ENCODE measurements around the gene XRCC4. TPM values are rescaled to one million over a fixed set of nuclear protein-coding genes. Genes with fewer than 3 reads are reported as not detected.

Gene XRCC4
- total RNA-seq, 1 donor from 2014 or later, result 9.0 TPM

DNA sequence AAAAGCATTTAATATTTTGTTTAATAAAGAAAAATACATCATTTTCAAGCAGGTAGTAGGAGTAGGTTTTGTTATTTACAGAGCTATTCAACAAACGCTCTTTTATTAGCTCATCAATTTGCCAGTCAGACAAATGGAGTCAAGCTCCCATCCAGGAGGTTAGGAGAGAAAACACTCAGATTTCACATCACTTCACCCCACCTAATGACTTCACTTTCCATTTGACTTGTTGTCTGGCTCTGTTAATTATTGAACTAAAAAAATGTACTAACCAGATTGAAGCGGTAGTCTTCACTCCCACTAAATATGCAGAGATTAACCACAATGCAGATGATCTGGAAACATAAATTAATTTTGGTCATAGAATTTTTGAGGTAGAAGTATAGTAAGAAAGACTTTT, 200.6 kb downstream of the XRCC4 start:
- no peak for DNase-seq

- DNase-seq, result no peak
Observed at GRCh38 chr5:83281176-83281575, 203.8 kb downstream of the XRCC4 start.

- DNase-seq, result no peak
Observed at GRCh38 chr5:83281658-83282057, 204.3 kb downstream of the XRCC4 start.

DNA sequence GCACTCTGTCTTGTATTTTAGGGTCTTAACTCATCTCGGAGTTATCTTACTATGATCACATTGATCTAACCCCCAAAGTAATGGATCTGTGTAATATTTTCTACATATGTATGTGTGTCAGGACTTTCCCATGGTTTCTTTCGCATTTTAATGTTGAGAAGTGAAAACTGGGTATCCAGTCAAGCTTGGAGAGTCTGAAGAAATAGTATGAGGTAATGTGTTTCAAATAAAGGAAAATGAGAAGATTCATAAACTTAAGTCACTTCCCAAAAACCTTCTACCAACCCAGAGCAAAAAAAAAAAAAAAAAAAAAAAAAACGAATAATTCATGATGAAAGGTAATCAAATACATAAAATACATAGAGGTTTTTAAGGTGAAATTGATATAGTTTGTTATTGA, 206.4 kb downstream of the XRCC4 start:
- no peak for DNase-seq

DNA sequence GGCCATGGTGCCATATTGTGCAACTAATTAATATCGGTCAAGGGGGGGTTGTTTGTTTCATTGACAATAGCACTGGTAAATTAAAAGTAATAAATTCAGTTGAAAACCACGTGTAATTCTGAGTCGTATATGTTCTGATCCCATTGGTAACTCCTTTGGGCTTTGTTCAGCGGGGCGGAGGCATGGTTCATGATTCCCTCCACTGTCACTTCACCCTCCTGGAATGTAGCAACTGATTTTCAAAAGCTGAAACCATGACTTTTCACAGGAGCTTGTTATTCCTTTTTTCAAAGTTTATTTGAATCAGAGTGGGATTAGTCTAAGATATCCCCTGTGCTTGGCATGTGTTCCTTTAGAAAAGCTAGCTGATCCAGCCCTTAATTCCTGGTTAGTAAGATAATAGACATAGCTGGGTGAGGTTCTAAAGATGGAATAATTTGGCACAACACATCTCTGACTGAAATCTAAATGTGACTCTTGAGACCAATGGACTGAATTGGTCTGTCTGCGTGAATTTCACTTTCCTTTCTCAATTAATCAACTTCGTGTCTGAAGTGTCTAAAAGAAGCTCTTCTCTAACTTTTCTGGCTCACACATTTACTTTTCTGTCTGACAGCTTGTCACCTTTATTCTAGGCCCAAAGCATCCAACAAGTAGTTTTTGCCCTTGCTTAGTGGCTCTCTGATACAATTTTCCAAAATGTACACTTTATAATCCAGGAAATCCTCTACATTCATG, 208.5 kb downstream of the XRCC4 start:
- no peak for DNase-seq

GRCh38 chr5:83294246-83294645, 216.9 kb downstream of the XRCC4 start:
- DNase-seq, result no peak

DNA sequence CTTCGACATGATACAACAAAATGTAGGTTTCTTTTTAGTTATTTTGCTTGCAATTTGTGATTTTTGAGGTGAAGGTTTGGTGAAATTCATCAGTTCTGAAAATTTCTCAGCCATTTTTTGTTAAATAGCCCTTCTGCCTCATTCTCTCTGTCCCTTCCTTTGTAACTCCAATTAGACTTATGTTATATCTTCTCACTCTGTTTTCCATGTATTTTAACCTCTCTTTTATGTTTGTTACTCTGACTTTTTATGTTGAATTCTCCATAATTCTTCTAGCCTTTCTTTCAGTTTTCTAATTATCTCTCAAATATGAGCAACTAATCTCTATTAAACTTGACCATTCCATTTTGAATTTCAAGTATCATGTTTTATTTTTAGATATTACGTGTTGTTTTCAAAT, 222.0 kb downstream of the XRCC4 start:
- DNase-seq, result no peak

DNA sequence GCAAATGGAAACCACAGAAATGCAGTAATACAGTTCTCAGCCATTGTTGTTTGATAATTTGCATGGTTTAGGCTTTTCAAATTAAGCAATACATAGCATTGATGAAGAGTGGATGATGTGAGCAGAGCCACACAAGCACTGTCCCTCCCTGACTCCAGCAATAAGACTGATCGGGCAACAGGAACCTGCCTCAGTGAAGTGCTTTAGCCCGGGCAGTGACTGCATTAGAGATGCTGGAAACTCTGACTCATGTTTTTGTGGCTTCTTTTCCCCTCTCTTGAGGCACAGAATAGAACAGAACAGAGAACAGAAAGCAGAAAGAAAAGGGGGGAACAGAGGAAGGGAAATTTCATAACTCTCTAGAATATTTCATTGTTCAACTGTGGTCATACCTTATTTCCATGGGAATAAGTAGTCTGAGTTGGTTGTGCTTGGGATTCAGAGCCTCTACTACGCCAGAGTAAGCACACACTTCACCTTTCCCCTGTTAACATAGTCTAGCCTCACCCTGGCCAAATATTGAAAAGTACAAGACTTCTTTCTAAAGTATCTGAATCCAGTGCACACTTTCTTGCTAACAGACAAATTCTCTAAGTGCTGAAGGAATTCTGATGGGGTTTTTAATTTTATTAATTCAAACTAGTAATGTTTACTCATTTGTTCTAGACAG, 229.4 kb downstream of the XRCC4 start:
- no peak for DNase-seq

- no peak for DNase-seq
Observed at GRCh38 chr5:83312663-83313062, 235.3 kb downstream of the XRCC4 start.

DNA sequence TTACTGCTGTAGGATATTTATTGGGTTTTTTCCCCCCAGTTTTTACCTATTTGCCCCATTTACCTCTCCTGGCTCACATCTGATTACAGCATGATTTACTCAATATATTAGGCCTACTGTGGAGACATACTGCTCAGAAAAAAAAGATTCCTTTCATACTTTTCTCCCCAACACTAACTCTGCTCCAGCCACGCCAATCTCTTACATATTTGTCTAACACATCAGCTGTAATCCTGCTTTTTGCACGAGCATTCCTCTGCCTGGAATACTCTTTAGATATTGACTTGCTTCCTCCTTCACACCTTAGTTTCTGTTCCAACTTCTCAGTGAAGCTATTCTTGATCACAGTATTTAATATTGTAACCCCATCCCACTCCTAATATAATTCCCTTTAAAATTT, 236.1 kb downstream of the XRCC4 start:
- DNase-seq, result no peak

GRCh38 chr5:83321483-83322055, 244.2 kb downstream of the XRCC4 start:
- no peak for DNase-seq

GRCh38 chr5:83322273-83322924, 245.1 kb downstream of the XRCC4 start:
- no peak for DNase-seq

DNA sequence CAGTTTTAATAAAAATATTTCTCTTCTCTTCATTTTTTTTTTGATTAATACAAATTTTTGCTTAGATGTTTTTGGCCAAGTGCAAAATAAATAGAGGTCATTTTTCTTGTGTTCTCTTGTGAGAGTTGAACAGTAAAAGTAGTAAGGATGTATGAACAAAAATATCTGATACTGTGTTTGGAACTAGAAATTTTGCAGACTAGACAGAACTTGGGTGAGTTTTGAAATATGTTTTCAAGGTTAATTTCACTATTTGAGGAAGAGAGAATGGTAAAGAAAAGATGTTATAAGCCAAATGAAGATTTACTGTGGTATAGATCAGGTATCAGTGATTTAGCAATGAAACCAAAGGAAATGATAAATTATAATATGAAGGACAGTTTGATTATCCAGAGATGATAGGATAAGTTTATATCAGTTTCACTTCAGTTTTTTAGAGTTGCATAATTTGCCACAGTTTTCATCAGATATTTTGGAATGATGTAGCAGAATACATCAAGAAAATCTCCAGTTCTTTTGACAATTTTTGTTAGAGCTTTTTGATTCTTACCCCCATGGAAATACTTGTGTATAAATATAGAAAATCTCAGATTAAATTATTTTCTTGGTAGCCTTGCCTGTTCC, 246.3 kb downstream of the XRCC4 start:
- DNase-seq, result no peak

- DNase-seq, result peak; percentile 72
Observed at GRCh38 chr5:83331842-83332241, 254.5 kb downstream of the XRCC4 start.

- no peak for DNase-seq
Observed at GRCh38 chr5:83337453-83338035, 260.2 kb downstream of the XRCC4 start.

DNA sequence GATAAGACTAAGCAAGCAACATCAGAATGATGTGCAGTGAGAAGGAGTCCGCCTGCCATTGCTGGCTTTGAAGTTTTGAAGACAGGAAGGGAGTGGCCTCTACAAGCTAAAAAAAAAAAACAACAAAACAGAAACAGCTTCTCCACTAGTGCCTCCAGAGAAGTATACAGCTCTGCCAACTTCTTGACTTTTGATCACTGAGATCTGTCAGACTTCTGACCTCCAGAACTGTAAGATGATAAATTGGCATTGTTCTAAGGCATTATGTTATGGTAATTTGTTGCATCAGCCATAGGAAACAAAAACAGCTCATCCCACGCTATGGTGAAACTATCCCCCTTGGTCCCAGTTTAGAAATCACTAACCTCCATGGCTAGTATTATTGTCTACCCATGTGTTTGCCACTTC, 263.2 kb downstream of the XRCC4 start:
- DNase-seq, result no peak

- DNase-seq, result no peak
Observed at GRCh38 chr5:83341815-83342334, 264.5 kb downstream of the XRCC4 start.

DNA sequence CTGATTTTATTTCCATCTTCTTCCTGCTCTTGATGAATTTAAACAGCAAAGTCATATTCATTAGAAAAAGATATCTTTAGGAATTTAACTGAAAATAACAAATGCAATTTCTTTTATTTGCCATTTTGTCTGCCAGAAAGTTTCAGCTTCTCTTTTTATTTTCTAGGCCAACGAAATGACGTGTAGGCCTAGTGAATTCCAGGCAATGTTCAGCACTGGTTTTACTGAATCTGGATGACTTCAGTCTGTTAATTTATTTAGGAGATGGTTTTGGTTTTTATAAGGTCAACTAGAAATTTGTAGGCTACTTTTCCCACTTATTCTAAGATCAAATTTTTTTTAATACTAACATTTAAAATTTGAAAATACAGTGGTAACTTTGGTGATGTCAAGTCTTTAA, 265.1 kb downstream of the XRCC4 start:
- no peak for DNase-seq

GRCh38 chr5:83343299-83343698, 266.0 kb downstream of the XRCC4 start:
- DNase-seq, result no peak

GRCh38 chr5:83345423-83345822, 268.1 kb downstream of the XRCC4 start:
- no peak for DNase-seq

GRCh38 chr5:83348281-83348780, 271.0 kb downstream of the XRCC4 start:
- no peak for DNase-seq

GRCh38 chr5:83353231-83353630, 275.9 kb downstream of the XRCC4 start:
- no peak for DNase-seq

Measured in skin of body (tissue), 2 donors.